ENCODE data around the gene DSCAML1.

DNA sequence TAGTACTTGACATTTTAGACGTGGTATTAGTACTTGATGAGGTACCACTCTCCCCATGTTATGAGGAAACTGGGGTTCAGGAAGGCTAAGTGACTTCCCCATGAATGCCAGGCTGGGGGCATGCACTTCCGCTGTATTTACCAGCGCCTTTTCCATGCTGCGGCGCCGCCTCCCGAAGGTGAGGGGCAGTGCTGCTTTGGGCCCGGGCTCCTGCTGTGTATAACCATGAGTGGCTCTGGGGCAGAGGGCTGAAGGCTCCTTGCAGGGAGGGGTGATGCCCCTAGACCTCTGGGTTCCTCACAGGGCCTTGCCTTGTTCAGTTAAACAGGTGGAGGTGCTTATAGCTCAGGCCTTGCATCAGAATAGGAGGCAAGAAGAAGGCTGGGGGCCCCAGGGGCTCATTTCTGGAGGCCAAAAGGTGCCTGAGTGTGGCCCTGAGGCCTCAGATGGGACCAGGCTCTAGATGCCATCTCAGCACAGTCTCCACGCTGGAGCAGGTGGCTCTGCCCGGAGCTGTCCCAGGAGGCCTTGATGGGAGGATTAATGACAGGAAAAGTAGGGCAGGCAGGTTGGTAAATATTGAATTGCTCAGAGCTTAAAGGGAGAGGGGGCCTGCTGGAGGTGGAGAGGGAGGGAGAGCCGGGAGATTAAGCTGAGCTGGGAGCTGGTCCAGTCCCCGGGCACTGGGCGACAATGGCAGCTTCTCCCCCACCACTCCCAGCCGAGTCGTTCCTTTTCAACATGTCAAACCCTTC is 339.8 kb downstream of the DSCAML1 start:
- no peak for TF ChIP-seq POLR2A (IDR thresholded peaks at IDR 0.05)
- TF ChIP-seq, protein P1, sequence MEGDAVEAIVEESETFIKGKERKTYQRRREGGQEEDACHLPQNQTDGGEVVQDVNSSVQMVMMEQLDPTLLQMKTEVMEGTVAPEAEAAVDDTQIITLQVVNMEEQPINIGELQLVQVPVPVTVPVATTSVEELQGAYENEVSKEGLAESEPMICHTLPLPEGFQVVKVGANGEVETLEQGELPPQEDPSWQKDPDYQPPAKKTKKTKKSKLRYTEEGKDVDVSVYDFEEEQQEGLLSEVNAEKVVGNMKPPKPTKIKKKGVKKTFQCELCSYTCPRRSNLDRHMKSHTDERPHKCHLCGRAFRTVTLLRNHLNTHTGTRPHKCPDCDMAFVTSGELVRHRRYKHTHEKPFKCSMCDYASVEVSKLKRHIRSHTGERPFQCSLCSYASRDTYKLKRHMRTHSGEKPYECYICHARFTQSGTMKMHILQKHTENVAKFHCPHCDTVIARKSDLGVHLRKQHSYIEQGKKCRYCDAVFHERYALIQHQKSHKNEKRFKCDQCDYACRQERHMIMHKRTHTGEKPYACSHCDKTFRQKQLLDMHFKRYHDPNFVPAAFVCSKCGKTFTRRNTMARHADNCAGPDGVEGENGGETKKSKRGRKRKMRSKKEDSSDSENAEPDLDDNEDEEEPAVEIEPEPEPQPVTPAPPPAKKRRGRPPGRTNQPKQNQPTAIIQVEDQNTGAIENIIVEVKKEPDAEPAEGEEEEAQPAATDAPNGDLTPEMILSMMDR (IDR thresholded peaks at IDR 0.05), result no peak

Data from uterus (tissue), 2 donors.